CD4-positive, alpha-beta memory T cell (primary cell): ENCODE measurements around the gene RTN4. TPM values are rescaled to one million over a fixed set of nuclear protein-coding genes. Genes with fewer than 3 reads are reported as not detected.

ENCODE experiments used
- CTCF ChIA-PET: fragments of 350-600 bp; sonication (Branson Sonifier 250); formaldehyde crosslinking; loops from one replicate; lab custom pipeline; 2021; ENCODE audit warnings: inconsistent platforms; ENCODE audit not compliant: partially characterized antibody; lab: Charles Lee
- POLR2A ChIA-PET: fragments of 350-600 bp; sonication (Branson Sonifier 250); formaldehyde crosslinking; loops from one replicate; lab custom pipeline; 2021; ENCODE audit not compliant: partially characterized antibody; lab: Charles Lee
- DNase-seq, 5 donors: peaks; one replicate each; pipeline versions ENCODE4 v3.0.0 to v3.0.0-alpha.2; 2020 to 2022; ENCODE audit warnings: mixed read lengths in 1 of 5
- H3K27ac ChIP-seq: one replicate; pipeline ENCODE4 v1.7.0; 2013; ENCODE audit warnings: low read depth, low read length
- H3K27me3 ChIP-seq: 2 replicates; pipeline ENCODE4 v1.7.0; 2013; ENCODE audit warnings: mild to moderate bottlenecking, low read length, moderate library complexity; ENCODE audit not compliant: insufficient read depth
- H3K36me3 ChIP-seq: 2 replicates; pipeline ENCODE4 v1.7.0; 2013; ENCODE audit warnings: mild to moderate bottlenecking, low read length, moderate library complexity; ENCODE audit not compliant: insufficient read depth
- H3K4me1 ChIP-seq: 2 replicates; pipeline ENCODE4 v1.7.0; 2013; ENCODE audit warnings: mild to moderate bottlenecking, low read length, moderate library complexity; ENCODE audit not compliant: insufficient read depth
- H3K4me3 ChIP-seq, 2 donors: one replicate each; pipeline ENCODE4 v1.7.0; 2013; ENCODE audit warnings: low read length in 2 of 2, mild to moderate bottlenecking in 1 of 2
- H3K9me3 ChIP-seq, 2 donors: one replicate each; pipeline ENCODE4 v1.7.0; 2013; ENCODE audit warnings: low read length in 2 of 2, control low read depth in 1 of 2; ENCODE audit not compliant: control insufficient read depth in 1 of 2
- H3K27ac Mint-ChIP-seq, 7 donors: one replicate each; pipeline ENCODE4 v1.8.0; 2020 to 2021; ENCODE audit warnings: mixed read lengths in 7 of 7, mild to moderate bottlenecking in 6 of 7, inconsistent platforms in 3 of 7, moderate library complexity in 3 of 7
- H3K27me3 Mint-ChIP-seq, 2 donors: one replicate each; pipeline ENCODE4 v1.8.0; 2020 to 2021; ENCODE audit warnings: mixed read lengths in 2 of 2
- H3K36me3 Mint-ChIP-seq, 2 donors: one replicate each; pipeline ENCODE4 v1.8.0; 2020 to 2021; ENCODE audit warnings: mixed read lengths in 2 of 2, inconsistent platforms in 1 of 2, mild to moderate bottlenecking in 1 of 2
- H3K4me1 Mint-ChIP-seq, 4 donors: one replicate each; pipeline ENCODE4 v1.8.0; 2020 to 2021; ENCODE audit warnings: mixed read lengths in 4 of 4, mild to moderate bottlenecking in 1 of 4
- H3K4me3 Mint-ChIP-seq, 8 donors: one replicate each; pipeline ENCODE4 v1.8.0; 2020 to 2021; ENCODE audit warnings: mixed read lengths in 8 of 8, mild to moderate bottlenecking in 7 of 8, moderate library complexity in 6 of 8, inconsistent platforms in 3 of 8
- H3K9me3 Mint-ChIP-seq, 8 donors: one replicate each; pipeline ENCODE4 v1.8.0; 2020 to 2021; ENCODE audit warnings: mixed read lengths in 8 of 8, mild to moderate bottlenecking in 5 of 8, inconsistent platforms in 3 of 8, moderate library complexity in 1 of 8
- intact Hi-C: fragments of 100-400 bp; cut with micrococcal nuclease; formaldehyde crosslinking; loops from one replicate; pipeline ENCODE4 v1.15.1; 2023
- polyA plus RNA-seq, 2 donors: library from polyadenylated mRNA; unstranded; fragments of 300-500 nt; fragmentation: Illumina TruSeq; gene quantifications; one replicate each; pipeline ENCODE4 v1.2.3, GENCODE V29; 2021
- total RNA-seq, 2 experiments: library from RNA; stranded (reverse); gene quantifications; one replicate each; pipeline ENCODE4 v1.2.3, GENCODE V29; 2021

The RTN4 gene
- total and polyA plus RNA-seq, 4 experiments from 2014 or later = 73.8 to 90.0 (median 85.2) TPM

DNA sequence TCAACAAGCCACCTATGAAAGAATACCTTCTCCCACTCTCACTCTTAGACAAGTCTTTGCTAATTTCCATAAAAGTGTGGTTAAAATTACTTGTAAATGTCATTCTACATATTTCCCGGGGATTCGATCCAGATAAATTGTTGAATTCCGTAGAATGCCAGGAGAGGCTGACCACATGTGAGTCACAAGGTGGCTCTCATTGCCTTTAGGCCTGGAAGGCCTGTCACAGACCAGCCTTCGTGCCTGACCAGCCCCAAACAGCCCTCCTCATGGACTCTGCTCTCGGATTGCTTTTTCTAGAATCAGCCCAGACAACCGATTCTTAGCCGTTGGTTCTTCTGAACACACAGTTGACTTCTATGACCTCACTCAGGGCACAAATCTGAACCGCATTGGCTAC is 86.0 kb downstream of the RTN4 start:
- POLR2A ChIA-PET = interaction anchor here (2.3 kb wide), 1 partner anchor 85 kb away, joined by 9 read pairs; the partner anchor contains the start of gene RTN4
- H3K27me3 Mint-ChIP-seq = no peaks in the 10 kb centered on the region

DNA sequence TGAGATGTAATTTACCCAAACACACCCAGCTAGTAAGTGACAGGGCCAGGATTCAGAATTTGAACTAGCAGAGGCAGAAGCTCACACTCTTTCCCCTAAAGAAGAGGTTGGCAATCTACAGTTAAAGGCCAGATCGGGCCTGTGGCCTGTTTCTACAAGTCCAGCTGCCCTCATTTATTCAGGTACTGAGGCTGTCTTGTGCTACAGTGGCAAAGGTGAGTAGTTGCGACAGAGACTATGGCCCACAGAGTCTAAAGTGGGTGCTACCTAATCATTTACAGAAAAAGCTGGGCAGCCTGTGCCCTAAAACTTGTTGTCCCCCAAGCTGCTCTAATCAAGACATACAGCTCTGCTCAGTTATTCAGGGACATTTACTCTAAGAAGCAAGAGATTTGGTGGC is 86.8 kb downstream of the RTN4 start:
- peak overlapping the region in 2 of 7 donors; percentile 66 to 91 for H3K27ac Mint-ChIP-seq
- CTCF ChIA-PET = no interaction called here
- POLR2A ChIA-PET = no interaction called here

More for the DNA sequence above, 86.0 kb downstream of the RTN4 start:
- no peak for DNase-seq
- Mint-ChIP-seq H3K4me1 (peaks cover 32 to 56% (median 40%) of the 10 kb centered on the region in 4 donors), H3K27ac (peak overlapping the region in 5 of 7 donors; percentile 54 to 91 (median 66)), H3K36me3 (peaks cover 15 to 28% of the 10 kb centered on the region in 2 donors), H3K9me3 (peaks cover 0 to 10% (median 2%) of the 10 kb centered on the region in 8 donors), H3K4me3 (peak overlapping the region in 4 of 8 donors; percentile 49 to 69 (median 67))
- intact Hi-C loops = no loop called here
- peaks cover 37% of the 10 kb centered on the region for H3K4me1 ChIP-seq
- peaks cover 0 to 5% of the 10 kb centered on the region in 2 donors for H3K9me3 ChIP-seq
- H3K36me3 ChIP-seq = no peaks in the 10 kb centered on the region
- H3K27me3 ChIP-seq = no peaks in the 10 kb centered on the region
- CTCF ChIA-PET = no interaction called here
- no peak overlapping the region for H3K27ac ChIP-seq
- no peak overlapping the region for H3K4me3 ChIP-seq

DNA sequence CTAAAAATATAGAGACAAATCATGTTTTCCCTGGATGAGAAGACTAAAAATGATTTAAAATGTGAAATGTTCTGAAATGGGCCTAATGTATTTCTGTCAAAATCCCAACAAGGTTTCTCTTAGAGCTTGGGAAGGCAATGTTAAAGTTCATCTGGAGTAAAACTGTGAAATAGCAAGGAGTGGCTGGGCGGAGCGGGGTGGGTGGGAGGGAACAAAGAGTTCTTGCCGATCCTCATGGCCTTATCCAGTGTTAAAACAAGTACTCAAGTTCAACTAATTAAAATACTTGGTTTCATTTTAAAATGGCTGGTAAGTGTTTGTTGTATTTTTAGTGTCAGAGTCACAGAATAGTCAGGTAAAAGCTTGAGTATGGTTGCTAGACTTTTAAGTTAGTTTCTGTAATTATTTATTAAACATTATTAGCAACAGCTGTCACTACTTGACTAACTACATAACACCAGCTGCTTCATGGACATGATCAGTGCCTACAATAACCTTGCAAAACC is 87.3 kb downstream of the RTN4 start:
- Mint-ChIP-seq H3K4me3 (no peak overlapping the region), H3K27ac (peak overlapping the region in 3 of 7 donors; percentile 14 to 66 (median 32)), H3K36me3 (peaks cover 6 to 18% of the 10 kb centered on the region in 2 donors), H3K9me3 (peaks cover 0 to 10% (median 2%) of the 10 kb centered on the region in 8 donors), H3K27me3 (no peaks in the 10 kb centered on the region), H3K4me1 (peaks cover 30 to 53% (median 40%) of the 10 kb centered on the region in 4 donors)
- peaks cover 37% of the 10 kb centered on the region for H3K4me1 ChIP-seq
- ChIA-PET CTCF (no interaction called here), POLR2A (no interaction called here)
- H3K27me3 ChIP-seq = no peaks in the 10 kb centered on the region
- DNase-seq = no peak
- H3K36me3 ChIP-seq = no peaks in the 10 kb centered on the region
- no peak overlapping the region for H3K27ac ChIP-seq
- H3K4me3 ChIP-seq = no peak overlapping the region
- peaks cover 0 to 5% of the 10 kb centered on the region in 2 donors for H3K9me3 ChIP-seq
- intact Hi-C loops = no loop called here

More for the DNA sequence above, 86.8 kb downstream of the RTN4 start:
- Mint-ChIP-seq H3K4me1 (peaks cover 32 to 56% (median 40%) of the 10 kb centered on the region in 4 donors), H3K27me3 (no peaks in the 10 kb centered on the region), H3K36me3 (peaks cover 11 to 23% of the 10 kb centered on the region in 2 donors), H3K4me3 (no peak overlapping the region), H3K9me3 (peaks cover 0 to 10% (median 2%) of the 10 kb centered on the region in 8 donors)
- intact Hi-C loops = no loop called here
- no peak overlapping the region for H3K4me3 ChIP-seq
- H3K36me3 ChIP-seq = no peaks in the 10 kb centered on the region
- no peaks in the 10 kb centered on the region for H3K27me3 ChIP-seq
- H3K4me1 ChIP-seq = peaks cover 37% of the 10 kb centered on the region
- H3K9me3 ChIP-seq = peaks cover 0 to 5% of the 10 kb centered on the region in 2 donors
- H3K27ac ChIP-seq = no peak overlapping the region
- no peak for DNase-seq

DNA sequence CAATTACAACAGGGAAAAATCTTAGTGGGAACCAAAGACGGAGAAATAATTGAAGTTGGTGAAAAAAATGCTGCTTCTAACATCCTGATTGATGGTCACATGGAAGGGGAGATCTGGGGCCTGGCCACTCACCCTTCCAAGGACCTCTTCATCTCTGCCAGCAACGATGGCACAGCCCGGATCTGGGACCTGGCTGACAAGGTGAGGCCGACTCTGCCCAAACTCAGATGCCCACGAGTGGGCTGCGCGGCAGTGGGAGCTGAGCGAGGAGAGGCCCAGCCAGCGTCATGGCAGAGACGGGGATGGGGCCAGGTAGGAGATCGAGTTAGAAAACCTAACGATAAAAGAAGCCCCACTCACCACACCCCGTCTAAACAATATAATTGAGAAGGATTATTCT is 87.7 kb downstream of the RTN4 start:
- ChIA-PET POLR2A (no interaction called here), CTCF (no interaction called here)
- peak overlapping the region in 3 of 7 donors; percentile 6 to 32 (median 14) for H3K27ac Mint-ChIP-seq
- peaks cover 5 to 13% of the 10 kb centered on the region in 2 donors for H3K36me3 Mint-ChIP-seq
- no peaks in the 10 kb centered on the region for H3K27me3 ChIP-seq
- H3K9me3 Mint-ChIP-seq = peaks cover 0 to 10% (median 2%) of the 10 kb centered on the region in 8 donors
- H3K27me3 Mint-ChIP-seq = no peaks in the 10 kb centered on the region
- no peak overlapping the region for H3K27ac ChIP-seq
- H3K36me3 ChIP-seq = no peaks in the 10 kb centered on the region
- DNase-seq = no peak
- intact Hi-C loops = no loop called here
- H3K4me3 ChIP-seq = no peak overlapping the region
- H3K4me1 Mint-ChIP-seq = peaks cover 30 to 48% (median 39%) of the 10 kb centered on the region in 4 donors
- peaks cover 37% of the 10 kb centered on the region for H3K4me1 ChIP-seq
- H3K9me3 ChIP-seq = peaks cover 0 to 5% of the 10 kb centered on the region in 2 donors
- H3K4me3 Mint-ChIP-seq = no peak overlapping the region

DNA sequence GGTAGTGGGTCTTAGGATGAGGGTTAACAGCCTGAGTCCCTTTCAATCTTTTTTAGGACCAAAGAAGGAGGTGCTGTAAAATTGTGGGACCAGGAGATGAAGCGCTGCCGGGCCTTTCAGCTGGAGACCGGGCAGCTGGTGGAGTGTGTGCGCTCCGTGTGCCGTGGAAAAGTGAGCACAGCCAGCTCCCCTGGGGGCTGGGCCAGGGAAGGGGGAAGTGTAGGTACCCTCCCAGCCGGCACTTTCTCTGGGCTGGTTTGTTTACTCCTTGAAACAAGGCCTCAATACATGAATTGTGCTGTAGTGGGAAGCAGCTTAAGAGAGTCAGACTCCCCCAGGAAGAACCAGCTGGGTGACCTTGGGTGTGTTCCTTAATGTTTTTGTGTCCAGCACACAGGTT is 90.1 kb downstream of the RTN4 start:
- H3K4me1 ChIP-seq = peaks cover 19% of the 10 kb centered on the region
- Mint-ChIP-seq H3K27ac (peak overlapping the region in 1 of 7 donors; percentile 19), H3K9me3 (no peaks in the 10 kb centered on the region), H3K36me3 (no peaks in the 10 kb centered on the region), H3K4me3 (no peak overlapping the region), H3K27me3 (no peaks in the 10 kb centered on the region), H3K4me1 (peaks cover 16 to 25% (median 19%) of the 10 kb centered on the region in 4 donors)
- no peak overlapping the region for H3K4me3 ChIP-seq
- no peak overlapping the region for H3K27ac ChIP-seq
- H3K9me3 ChIP-seq = no peaks in the 10 kb centered on the region
- POLR2A ChIA-PET = no interaction called here
- H3K27me3 ChIP-seq = no peaks in the 10 kb centered on the region
- intact Hi-C loops = no loop called here
- H3K36me3 ChIP-seq = no peaks in the 10 kb centered on the region
- CTCF ChIA-PET = interaction anchor here (2.1 kb wide), 1 partner anchor 9 kb away, joined by 4 read pairs; no protein-coding TSS in a partner anchor
- no peak for DNase-seq

- Histone ChIP-seq H3K4me3 (no peak overlapping the region), H3K27ac (no peak overlapping the region), H3K36me3 (no peaks in the 10 kb centered on the region), H3K4me1 (peaks cover 5% of the 10 kb centered on the region), H3K27me3 (no peaks in the 10 kb centered on the region), H3K9me3 (no peaks in the 10 kb centered on the region)
- ChIA-PET POLR2A (no interaction called here), CTCF (no interaction called here)
- Mint-ChIP-seq H3K27ac (peak overlapping the region in 1 of 7 donors; percentile 26), H3K27me3 (no peaks in the 10 kb centered on the region), H3K4me1 (peaks cover 5 to 12% (median 6%) of the 10 kb centered on the region in 4 donors), H3K4me3 (no peak overlapping the region), H3K9me3 (no peaks in the 10 kb centered on the region), H3K36me3 (no peaks in the 10 kb centered on the region)
- intact Hi-C loops = no loop called here
- DNase-seq = no peak
Observed at GRCh38 chr2:54958717-54959371, 91.4 kb downstream of the RTN4 start.

DNA sequence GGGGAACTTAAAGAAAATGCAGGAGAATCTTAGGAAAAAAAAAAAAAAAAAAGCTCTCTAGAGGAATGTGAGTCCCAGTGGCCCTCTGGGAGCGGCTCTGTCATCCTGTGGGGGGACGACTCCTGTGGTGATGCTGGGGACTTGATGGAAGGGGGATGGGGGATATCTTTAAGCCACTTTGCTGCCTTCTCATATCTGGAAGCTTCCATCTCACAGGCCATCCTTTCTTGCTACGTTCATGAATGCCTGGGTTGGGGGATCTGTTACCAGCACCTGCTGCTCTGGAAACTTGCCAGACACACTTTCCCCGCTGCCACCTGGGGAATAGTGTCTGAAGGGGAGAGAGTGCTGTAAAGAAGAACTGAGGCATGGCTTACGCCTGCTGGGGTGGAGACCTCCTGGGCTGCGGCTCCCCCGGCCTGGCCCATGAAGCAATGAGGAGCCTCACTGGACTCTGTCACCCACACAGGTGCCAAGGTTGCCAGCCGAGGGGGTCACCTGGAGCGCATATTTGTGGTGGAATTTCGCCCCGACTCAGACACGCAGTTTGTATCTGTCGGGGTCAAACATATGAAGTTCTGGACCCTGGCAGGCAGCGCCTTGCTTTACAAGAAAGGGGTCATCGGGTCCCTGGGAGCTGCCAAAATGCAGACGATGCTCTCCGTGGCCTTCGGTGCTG is 92.8 kb downstream of the RTN4 start:
- no peak overlapping the region for H3K4me3 ChIP-seq
- no peak overlapping the region for H3K27ac ChIP-seq
- no peak overlapping the region for H3K27ac Mint-ChIP-seq
- H3K27me3 ChIP-seq = no peaks in the 10 kb centered on the region
- H3K9me3 Mint-ChIP-seq = no peaks in the 10 kb centered on the region
- no peaks in the 10 kb centered on the region for H3K4me1 ChIP-seq
- H3K27me3 Mint-ChIP-seq = no peaks in the 10 kb centered on the region
- H3K4me3 Mint-ChIP-seq = no peak overlapping the region
- no peaks in the 10 kb centered on the region for H3K36me3 ChIP-seq
- H3K4me1 Mint-ChIP-seq = peaks cover 3 to 7% (median 3%) of the 10 kb centered on the region in 4 donors
- POLR2A ChIA-PET = interaction anchor here (1.0 kb wide), 1 partner anchor 8 kb away, joined by 5 read pairs; no protein-coding TSS in a partner anchor
- intact Hi-C loops = no loop called here
- H3K9me3 ChIP-seq = no peaks in the 10 kb centered on the region
- CTCF ChIA-PET = interaction anchor here (1.2 kb wide), 1 partner anchor 211 kb away, joined by 3 read pairs; no protein-coding TSS in a partner anchor
- H3K36me3 Mint-ChIP-seq = no peaks in the 10 kb centered on the region
- DNase-seq = no peak
